ENCODE measurements around the gene HSP90AA1. TPM values are rescaled to one million over a fixed set of nuclear protein-coding genes. Genes with fewer than 3 reads are reported as not detected.

The HSP90AA1 gene
- total and polyA plus RNA-seq, 7 donors = 167 to 463 (median 265) TPM

DNA sequence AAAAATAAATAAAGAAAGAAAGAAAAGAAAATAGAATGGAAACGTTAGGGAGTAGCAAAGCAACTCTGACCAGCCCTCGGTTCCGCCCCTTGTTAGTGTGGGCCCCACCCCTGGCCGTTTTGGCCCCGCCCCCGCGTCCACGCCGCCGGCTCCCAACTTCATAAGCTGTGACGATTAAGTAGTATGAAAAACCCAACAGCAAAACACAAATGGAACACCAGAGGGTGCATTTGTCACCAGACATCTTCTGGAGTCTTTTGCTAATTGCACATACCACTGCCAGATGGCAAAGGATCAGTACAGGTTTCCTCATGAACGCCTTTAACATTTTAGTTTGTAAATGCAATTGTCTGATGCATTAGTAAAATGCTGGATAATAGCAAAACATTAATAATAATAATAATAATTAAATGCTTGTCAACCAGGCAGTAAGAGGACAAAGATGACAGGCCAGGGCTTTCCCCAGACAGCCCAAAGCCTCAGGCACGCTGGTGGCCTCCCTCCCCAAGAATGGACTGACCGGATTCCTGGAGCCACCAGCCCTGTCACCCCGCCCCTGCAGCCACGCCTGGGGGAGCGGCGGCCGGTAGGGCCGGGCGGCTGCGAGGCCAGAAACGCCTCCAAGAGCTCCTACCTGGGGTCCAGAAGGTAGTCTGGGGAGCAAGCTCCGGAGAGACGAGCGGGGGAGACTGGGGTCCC lies 23.6 kb downstream of the HSP90AA1 start:
- H3K27me3 ChIP-seq = no peaks in the 10 kb centered on the region
- no peaks in the 10 kb centered on the region for H3K36me3 ChIP-seq
- H3K27ac ChIP-seq = peak overlapping the region in 2 of 4 donors; percentile 31 to 39
- intact Hi-C loops (cut with DNase I) = loop anchor here (2.0 kb wide), 1 partner anchor 34 kb away; no protein-coding TSS in a partner anchor
- peak; percentile 87 for DNase-seq
- 8 to 28% methylated on average over 26 of the region's 26 CpGs for WGBS, 2 donors
- no peaks in the 10 kb centered on the region for H3K9me3 ChIP-seq
- H3K4me1 ChIP-seq = peaks cover 0 to 12% (median 6%) of the 10 kb centered on the region in 4 donors
- peak in 1 of 4 donors; percentile 12 for TF ChIP-seq POLR2AphosphoS5 (IDR thresholded peaks at IDR 0.05)
- TF ChIP-seq EP300 (IDR thresholded peaks at IDR 0.05) = no peak
- no peak for TF ChIP-seq POLR2A (IDR thresholded peaks at IDR 0.05)
- TF ChIP-seq CTCF (IDR thresholded peaks at IDR 0.05) = peak in 3 of 4 experiments; percentile 7 to 36 (median 36)
- no peak overlapping the region for H3K4me3 ChIP-seq

GRCh38 chr14:102058961-102059360 lies 27.9 kb downstream of the HSP90AA1 start:
- H3K4me1 ChIP-seq = peaks cover 0 to 12% (median 6%) of the 10 kb centered on the region in 4 donors
- TF ChIP-seq CTCF (IDR thresholded peaks at IDR 0.05) (no peak), POLR2A (IDR thresholded peaks at IDR 0.05) (no peak), POLR2AphosphoS5 (IDR thresholded peaks at IDR 0.05) (no peak), EP300 (IDR thresholded peaks at IDR 0.05) (no peak)
- H3K27ac ChIP-seq = no peak overlapping the region
- H3K4me3 ChIP-seq = no peak overlapping the region
- H3K36me3 ChIP-seq = peaks cover 0 to 2% (median 0%) of the 10 kb centered on the region in 4 donors
- no peak for DNase-seq
- intact Hi-C loops (cut with DNase I) = no loop called here
- no peaks in the 10 kb centered on the region for H3K9me3 ChIP-seq
- no peaks in the 10 kb centered on the region for H3K27me3 ChIP-seq
- 61 to 71% methylated on average over 5 of the region's 5 CpGs for WGBS, 2 donors

- Histone ChIP-seq H3K4me3 (no peak overlapping the region), H3K9me3 (no peaks in the 10 kb centered on the region), H3K4me1 (peaks cover 0 to 8% (median 3%) of the 10 kb centered on the region in 4 donors), H3K27me3 (no peaks in the 10 kb centered on the region), H3K36me3 (peaks cover 0 to 7% (median 0%) of the 10 kb centered on the region in 4 donors), H3K27ac (no peak overlapping the region)
- TF ChIP-seq POLR2AphosphoS5 (IDR thresholded peaks at IDR 0.05) (no peak), CTCF (IDR thresholded peaks at IDR 0.05) (no peak), EP300 (IDR thresholded peaks at IDR 0.05) (no peak), POLR2A (IDR thresholded peaks at IDR 0.05) (no peak)
- no peak for DNase-seq
- intact Hi-C loops (cut with DNase I) = no loop called here
- 72% methylated on average over 7 of the region's 7 CpGs for WGBS, 2 donors
Observed at GRCh38 chr14:102058146-102058545, 28.7 kb downstream of the HSP90AA1 start.

DNA sequence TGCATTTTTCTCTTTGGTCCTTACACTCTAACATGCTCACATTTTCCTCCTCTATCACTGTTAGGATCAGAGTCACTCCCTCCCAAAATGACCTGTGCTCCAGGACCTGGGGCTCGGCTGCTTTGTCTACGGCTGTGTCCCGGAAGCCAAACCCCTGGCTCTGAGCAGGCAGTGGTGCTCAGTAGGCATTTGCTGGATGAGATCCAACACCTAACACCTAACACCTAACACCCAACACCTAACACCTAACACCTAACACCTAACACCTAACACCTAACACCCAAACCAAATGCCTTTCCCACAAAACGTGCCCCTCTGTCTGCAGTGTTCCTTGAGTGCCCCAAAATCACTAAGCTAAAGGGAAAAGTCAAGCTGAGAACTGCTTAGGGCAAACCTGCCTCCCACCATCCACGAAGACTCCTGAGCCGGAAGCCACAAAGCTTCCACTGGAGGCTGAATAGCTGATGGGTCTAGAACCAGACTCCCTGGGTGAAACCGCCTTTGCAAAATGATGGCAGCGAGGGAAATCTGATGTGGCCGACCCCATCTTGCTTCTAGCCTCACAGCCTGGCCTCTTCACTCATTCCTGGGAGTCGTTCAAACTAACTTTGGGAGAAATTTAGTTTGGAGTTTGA lies 29.2 kb downstream of the HSP90AA1 start:
- DNase-seq = no peak
- intact Hi-C loops (cut with DNase I) = no loop called here
- Histone ChIP-seq H3K36me3 (peaks cover 0 to 13% (median 2%) of the 10 kb centered on the region in 4 donors), H3K4me1 (peaks cover 0 to 2% (median under 1%) of the 10 kb centered on the region in 4 donors), H3K4me3 (no peak overlapping the region), H3K9me3 (no peaks in the 10 kb centered on the region), H3K27ac (no peak overlapping the region), H3K27me3 (no peaks in the 10 kb centered on the region)
- WGBS, 2 donors = 57 to 66% methylated on average over 10 of the region's 10 CpGs
- no peak for TF ChIP-seq CTCF (IDR thresholded peaks at IDR 0.05)
- no peak for TF ChIP-seq POLR2AphosphoS5 (IDR thresholded peaks at IDR 0.05)
- TF ChIP-seq EP300 (IDR thresholded peaks at IDR 0.05) = no peak
- TF ChIP-seq POLR2A (IDR thresholded peaks at IDR 0.05) = no peak
